ENCODE data around the gene CCNI2.

DNA sequence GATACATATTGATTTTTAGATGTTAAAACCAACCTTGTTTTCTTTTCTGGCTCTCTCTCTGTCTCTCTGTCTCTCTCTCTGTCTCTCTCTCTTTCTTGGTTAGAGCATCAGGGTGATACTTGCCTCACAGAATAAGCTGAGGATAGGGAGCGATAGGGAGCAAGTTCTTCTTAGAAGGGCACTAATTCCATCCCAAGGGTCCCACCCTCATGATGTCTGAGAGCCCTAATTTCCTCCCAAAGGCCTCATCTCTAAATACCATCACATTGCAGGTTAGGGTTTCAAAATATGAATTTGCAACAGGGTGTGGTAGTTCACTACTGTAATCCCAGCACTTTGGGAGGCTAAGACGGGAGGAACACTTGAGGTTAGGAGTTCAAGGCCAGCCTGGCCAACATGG is 5.1 kb upstream of the CCNI2 start:
- no peak for TF ChIP-seq POLR2A (IDR thresholded peaks at IDR 0.05; ENCODE audit: borderline replicate concordance, extremely low read depth, insufficient read depth, insufficient read length)
- TF ChIP-seq, protein P1, sequence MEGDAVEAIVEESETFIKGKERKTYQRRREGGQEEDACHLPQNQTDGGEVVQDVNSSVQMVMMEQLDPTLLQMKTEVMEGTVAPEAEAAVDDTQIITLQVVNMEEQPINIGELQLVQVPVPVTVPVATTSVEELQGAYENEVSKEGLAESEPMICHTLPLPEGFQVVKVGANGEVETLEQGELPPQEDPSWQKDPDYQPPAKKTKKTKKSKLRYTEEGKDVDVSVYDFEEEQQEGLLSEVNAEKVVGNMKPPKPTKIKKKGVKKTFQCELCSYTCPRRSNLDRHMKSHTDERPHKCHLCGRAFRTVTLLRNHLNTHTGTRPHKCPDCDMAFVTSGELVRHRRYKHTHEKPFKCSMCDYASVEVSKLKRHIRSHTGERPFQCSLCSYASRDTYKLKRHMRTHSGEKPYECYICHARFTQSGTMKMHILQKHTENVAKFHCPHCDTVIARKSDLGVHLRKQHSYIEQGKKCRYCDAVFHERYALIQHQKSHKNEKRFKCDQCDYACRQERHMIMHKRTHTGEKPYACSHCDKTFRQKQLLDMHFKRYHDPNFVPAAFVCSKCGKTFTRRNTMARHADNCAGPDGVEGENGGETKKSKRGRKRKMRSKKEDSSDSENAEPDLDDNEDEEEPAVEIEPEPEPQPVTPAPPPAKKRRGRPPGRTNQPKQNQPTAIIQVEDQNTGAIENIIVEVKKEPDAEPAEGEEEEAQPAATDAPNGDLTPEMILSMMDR (IDR thresholded peaks at IDR 0.05 in 2 of 3, conservative IDR thresholded peaks at IDR 0.05 in 1 of 3; ENCODE audit: borderline replicate concordance in 1 of 3, insufficient read depth in 1 of 3, low read depth in 2 of 3, low read length in 2 of 3), result no peak
- TF ChIP-seq EZH2 (IDR thresholded peaks at IDR 0.05), result no peak
- no peak for TF ChIP-seq YY1 (IDR thresholded peaks at IDR 0.05; ENCODE audit: extremely low read depth, insufficient replicate concordance, low read depth, low read length)
